OCI-LY7 (cell line): Measurements from ENCODE around the gene COLEC12. TPM values are rescaled to one million over a fixed set of nuclear protein-coding genes. Genes with fewer than 3 reads are reported as not detected.

Experiments used
- BruUV-seq: library from RNA; stranded (reverse); fragments of 400-500 nt; replicated peaks from 2 replicates; lab custom pipeline; 2021; lab: Mats Ljungman, UMichigan
- CTCF ChIA-PET: fragments of 300-600 bp; sonication (Branson Sonifier 250); formaldehyde crosslinking; loops from one replicate; lab custom pipeline; 2022; ENCODE audit warnings: antibody characterized with exemption; ENCODE audit not compliant: unreplicated experiment; lab: Charles Lee
- POLR2A ChIA-PET: fragments of 300-600 bp; sonication (Branson Sonifier 250); formaldehyde crosslinking; loops from one replicate; lab custom pipeline; 2022; ENCODE audit warnings: antibody characterized with exemption; lab: Charles Lee
- DNase-seq: peaks from one replicate; pipeline ENCODE4 v3.0.0-alpha.2; 2015; ENCODE audit warnings: low spot score
- H2AFZ ChIP-seq: fragments of 200-600 bp; sonication (generic), shearing (Covaris generic); 2 replicates; pipeline ENCODE4 v1.6.1; 2014; ENCODE audit warnings: mild to moderate bottlenecking, antibody characterized with exemption, low read length, moderate library complexity
- H3K27ac ChIP-seq: fragments of 200-600 bp; sonication (generic); 2 replicates; pipeline ENCODE4 v1.5.1; 2014; ENCODE audit warnings: mixed run types, low read depth, mild to moderate bottlenecking, moderate library complexity, low read length, inconsistent platforms; ENCODE audit not compliant: poor library complexity, severe bottlenecking
- H3K36me3 ChIP-seq: fragments of 200-600 bp; sonication (generic); 2 replicates; pipeline ENCODE4 v1.6.1; 2014; ENCODE audit warnings: mild to moderate bottlenecking, antibody characterized with exemption, low read length, moderate library complexity, mixed read lengths; ENCODE audit not compliant: insufficient read depth
- H3K4me1 ChIP-seq: fragments of 200-600 bp; sonication (generic); 2 replicates; pipeline ENCODE4 v1.5.1; 2014; ENCODE audit warnings: mild to moderate bottlenecking, low read length; ENCODE audit not compliant: insufficient read depth, poor library complexity, severe bottlenecking
- H3K4me2 ChIP-seq: fragments of 200-600 bp; sonication (generic); 2 replicates; pipeline ENCODE4 v1.6.1; 2014; ENCODE audit warnings: mild to moderate bottlenecking, low read length
- H3K4me3 ChIP-seq: fragments of 200-600 bp; sonication (generic); 2 replicates; pipeline ENCODE4 v1.5.1; 2014; ENCODE audit warnings: mild to moderate bottlenecking, low read depth, low read length; ENCODE audit not compliant: poor library complexity, severe bottlenecking
- H3K79me2 ChIP-seq: fragments of 200-600 bp; sonication (generic); 2 replicates; pipeline ENCODE4 v1.6.1; 2016; ENCODE audit warnings: low read depth, mild to moderate bottlenecking, low read length, moderate library complexity, mixed read lengths; ENCODE audit not compliant: insufficient read depth
- H3K9me2 ChIP-seq: fragments of 200-600 bp; sonication (generic); 2 replicates; pipeline ENCODE4 v1.6.1; 2016; ENCODE audit warnings: mild to moderate bottlenecking, low read length, mixed read lengths; ENCODE audit not compliant: insufficient read depth
- H3K9me3 ChIP-seq: fragments of 200-600 bp; sonication (generic); 2 replicates; pipeline ENCODE4 v1.6.1; 2014; ENCODE audit warnings: mild to moderate bottlenecking, mixed run types, low read length, mixed read lengths
- H4K20me1 ChIP-seq: fragments of 200-600 bp; sonication (generic); 2 replicates; pipeline ENCODE4 v1.6.1; 2014; ENCODE audit warnings: mild to moderate bottlenecking, antibody characterized with exemption, low read length, moderate library complexity, mixed read lengths; ENCODE audit not compliant: insufficient read depth
- CTCF ChIP-seq: fragments of 200-600 bp; sonication (generic); conservative IDR thresholded peaks from 2 replicates; pipeline ENCODE4 v1.5.1; 2014; ENCODE audit warnings: mild to moderate bottlenecking, antibody characterized with exemption, low read length, moderate library complexity, mixed read lengths
- EZH2phosphoT487 ChIP-seq: fragments of 200-600 bp; sonication (generic); IDR thresholded peaks from 2 replicates; pipeline ENCODE4 v1.6.1; 2018; ENCODE audit warnings: low read depth, borderline replicate concordance, mild to moderate bottlenecking, mixed run types, antibody characterized with exemption, low read length, moderate library complexity, mixed read lengths
- intact Hi-C: fragments of 100-400 bp; cut with micrococcal nuclease; formaldehyde crosslinking; loops from one replicate; pipeline ENCODE4 v1.10.0; 2022; ENCODE audit not compliant: unreplicated experiment
- total RNA-seq, 2 experiments: library from RNA; depleted of rRNA in 1 of 2; stranded (reverse); fragments of >200 nt in 1 of 2; shearing (Covaris generic) in 1 of 2; gene quantifications; 2 replicates each; pipeline ENCODE4 v1.2.3, GENCODE V29; 2014 to 2022

Gene COLEC12
- total RNA-seq, 2 experiments from 2014 or later = not detected

- Histone ChIP-seq H3K4me2 (no peak overlapping the region), H3K9me2 (no peaks in the 10 kb centered on the region), H3K9me3 (no peaks in the 10 kb centered on the region), H3K27ac (no peak overlapping the region), H4K20me1 (no peaks in the 10 kb centered on the region), H3K4me3 (no peak overlapping the region), H2AFZ (no peak overlapping the region), H3K79me2 (no peaks in the 10 kb centered on the region), H3K4me1 (no peaks in the 10 kb centered on the region), H3K36me3 (no peaks in the 10 kb centered on the region)
- ChIA-PET CTCF (interaction anchor here (0.7 kb wide), 1 partner anchor 89 kb away, joined by 3 read pairs; no protein-coding TSS in a partner anchor), POLR2A (interaction anchor here (0.6 kb wide), 1 partner anchor 20 kb away, joined by 3 read pairs; no protein-coding TSS in a partner anchor)
- DNase-seq = no peak
- no TSS peak for BruUV-seq
- TF ChIP-seq EZH2phosphoT487 (no peak), CTCF (no peak)
- intact Hi-C loops = no loop called here
These were observed 10.5 kb downstream of the COLEC12 start for GRCh38 chr18:490024-490366.

- Histone ChIP-seq H3K36me3 (no peaks in the 10 kb centered on the region), H3K4me2 (no peak overlapping the region), H3K4me3 (no peak overlapping the region), H3K4me1 (no peaks in the 10 kb centered on the region), H2AFZ (no peak overlapping the region), H3K79me2 (no peaks in the 10 kb centered on the region), H3K9me2 (no peaks in the 10 kb centered on the region), H3K27ac (no peak overlapping the region), H3K9me3 (no peaks in the 10 kb centered on the region), H4K20me1 (no peaks in the 10 kb centered on the region)
- TF ChIP-seq EZH2phosphoT487 (no peak), CTCF (no peak)
- intact Hi-C loops = no loop called here
- ChIA-PET POLR2A (interaction anchor here (0.6 to 0.9 kb wide), 2 partner anchors 20 to 82 kb away, joined by 3 read pairs; no protein-coding TSS in a partner anchor), CTCF (no interaction called here)
- no TSS peak for BruUV-seq
- DNase-seq = no peak
These were observed 11.1 kb downstream of the COLEC12 start for GRCh38 chr18:489244-490023.
